GM18502 (cell line): ENCODE measurements around the gene PCGF1.
"Not testable (repeated sequence)": the region's sequence is repeated elsewhere in the genome, so short reads cannot be mapped to it uniquely, and the experiment has no call there.

Source experiments
- ATAC-seq: cut with Tn5 transposase; IDR thresholded peaks from one replicate; pipeline ENCODE4 v1.9.1; 2021; ENCODE audit warnings: mild to moderate bottlenecking; ENCODE audit not compliant: unreplicated experiment, poor library complexity

Gene PCGF1

GRCh38 chr2:74501335-74502071, 6.0 kb downstream of the PCGF1 start:
- no peak for ATAC-seq

- ATAC-seq, result no peak
These were observed 6.9 kb downstream of the PCGF1 start for GRCh38 chr2:74500578-74500946.

DNA sequence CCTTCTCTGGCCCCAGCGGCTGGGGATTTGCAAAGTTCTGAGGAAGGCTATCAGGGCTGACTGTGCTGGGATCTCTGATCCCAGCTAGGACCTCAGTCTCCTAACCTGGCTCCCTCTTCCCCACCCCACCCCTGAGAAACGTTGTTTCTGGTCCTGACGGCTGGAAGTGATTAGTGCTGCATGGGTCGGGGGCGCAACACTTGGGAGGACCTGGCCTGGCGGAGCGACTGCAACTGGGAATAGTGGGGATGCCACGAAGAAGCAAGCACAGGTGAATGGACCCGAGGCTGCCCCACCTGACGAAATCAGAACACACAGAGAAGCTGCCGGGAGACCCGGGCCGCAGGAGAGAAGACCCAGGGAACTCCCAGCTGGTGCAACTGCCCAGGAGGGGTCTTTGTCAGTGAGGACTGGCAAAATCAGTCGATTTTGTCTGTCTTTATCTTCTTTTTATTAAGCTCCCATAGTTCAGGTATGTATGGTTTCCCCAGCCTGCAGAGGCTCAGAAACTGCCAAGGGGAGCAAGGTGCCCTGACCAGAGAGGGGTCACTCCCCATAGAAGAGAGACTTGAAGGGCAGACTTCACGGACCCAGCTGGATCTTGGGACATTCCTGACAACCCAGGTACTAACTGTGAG, 7.4 kb downstream of the PCGF1 start:
- ATAC-seq, result no peak

DNA sequence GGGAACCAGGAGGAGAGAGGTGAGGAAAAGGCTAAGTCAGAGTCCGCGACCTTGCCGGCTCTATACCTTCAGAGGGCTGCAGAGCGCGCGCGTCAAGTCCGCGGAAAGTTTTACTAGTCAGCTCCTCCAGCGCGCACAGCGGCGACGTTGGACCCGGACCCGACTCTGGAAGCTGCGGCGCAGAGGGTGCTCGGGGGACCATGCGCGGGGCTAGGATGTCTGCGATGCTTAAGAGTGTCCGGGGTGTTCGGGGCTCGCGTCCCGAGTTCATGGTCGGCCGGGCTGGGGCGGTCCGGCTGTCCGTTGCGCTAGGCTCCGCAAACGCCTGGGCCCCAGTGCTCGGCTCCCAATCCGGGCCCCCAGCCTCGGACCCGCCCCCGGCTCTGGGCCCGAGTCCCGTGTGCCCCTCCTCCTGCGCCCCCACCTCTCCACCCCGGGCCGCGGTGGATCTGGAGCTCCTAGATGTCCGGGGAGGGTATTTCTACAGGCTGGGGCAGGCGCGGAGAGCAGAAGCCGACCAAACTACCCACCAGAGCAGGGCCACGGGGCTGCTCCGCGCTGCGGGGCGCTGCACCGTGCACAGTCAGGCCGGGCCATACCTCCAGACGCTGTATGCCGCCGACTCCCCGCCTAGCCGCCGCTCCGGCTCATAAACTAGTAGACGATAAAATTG, 8.1 kb downstream of the PCGF1 start, which contains the start of gene LBX2:
Gene LBX2 (minus strand): TSS at position 337 of the 673 bp plus-strand sequence. CDS start 66 bp downstream, at position 271.
- ATAC-seq, result no peak

DNA sequence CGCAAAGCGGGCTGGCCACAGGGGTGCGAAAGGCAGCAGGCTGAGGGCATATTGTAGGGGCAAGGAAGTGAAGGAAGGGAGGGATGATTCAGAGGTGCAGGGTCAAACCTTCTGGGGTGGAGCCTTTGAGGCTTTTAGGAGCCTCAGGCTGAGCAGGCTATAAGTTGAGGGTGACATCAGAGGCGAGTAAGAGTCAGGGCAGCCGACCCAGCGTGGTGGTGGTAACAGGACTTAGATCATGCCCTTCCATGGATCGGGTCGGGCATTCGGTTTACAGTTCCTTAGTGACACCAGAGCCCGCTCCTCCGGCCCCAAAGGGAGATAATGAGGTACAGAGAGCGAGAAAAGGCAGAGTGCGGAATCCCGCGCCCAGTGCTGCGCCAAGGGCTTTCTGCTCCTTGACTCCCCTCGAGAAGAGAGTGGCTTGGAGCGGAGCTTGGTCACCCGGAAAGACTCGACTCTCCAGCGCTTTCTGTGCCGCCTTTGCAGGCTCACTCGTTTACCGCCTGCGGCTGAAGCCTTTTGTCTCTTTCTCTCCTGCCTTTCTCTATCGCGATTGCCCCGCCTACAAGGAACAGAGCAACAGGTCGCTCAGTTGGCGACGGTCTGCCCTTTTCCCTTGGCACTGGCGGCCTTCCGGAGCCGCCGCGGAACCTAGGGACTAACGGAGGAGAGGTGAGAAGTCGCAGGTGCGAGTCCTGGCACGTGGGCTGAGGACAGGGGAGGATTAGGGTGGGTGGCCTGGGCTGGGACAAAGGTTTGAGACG, 8.8 kb downstream of the PCGF1 start:
- ATAC-seq, result no peak

DNA sequence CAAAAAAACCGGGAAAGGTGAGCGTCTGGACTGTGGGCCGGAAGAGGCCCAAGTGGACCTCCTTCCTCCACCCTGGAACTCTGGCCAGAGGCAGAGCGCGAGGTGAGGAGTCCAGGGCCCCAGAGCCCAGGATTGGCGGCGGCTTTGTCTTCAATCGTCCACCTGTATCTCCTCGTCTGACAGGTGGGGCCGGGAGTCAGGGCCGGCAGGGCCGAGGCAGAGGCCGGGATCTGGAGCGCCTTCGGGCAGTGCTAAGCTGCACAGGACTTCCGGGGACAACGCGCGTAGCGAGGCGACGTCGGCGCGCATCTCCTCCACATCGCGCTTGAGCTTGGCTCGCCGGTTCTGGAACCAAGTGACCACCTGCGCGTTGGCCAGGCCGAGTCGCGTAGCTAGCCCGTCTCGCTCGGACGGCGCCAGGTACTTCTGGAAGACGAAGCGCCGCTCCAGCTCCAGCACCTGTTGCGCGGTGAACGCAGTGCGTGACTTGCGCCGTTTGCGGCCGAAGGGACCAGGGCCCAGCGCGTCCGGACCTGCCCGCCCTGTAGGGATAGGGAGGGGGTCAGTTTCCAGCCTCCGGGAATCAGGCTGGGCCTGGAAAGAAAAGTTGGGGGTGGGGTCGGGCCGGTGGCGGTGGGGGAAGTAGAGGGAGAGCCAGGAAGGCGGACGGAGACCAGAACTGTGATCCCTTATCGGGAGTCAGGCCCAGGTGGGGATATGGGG, 9.6 kb downstream of the PCGF1 start:
- no peak for ATAC-seq

DNA sequence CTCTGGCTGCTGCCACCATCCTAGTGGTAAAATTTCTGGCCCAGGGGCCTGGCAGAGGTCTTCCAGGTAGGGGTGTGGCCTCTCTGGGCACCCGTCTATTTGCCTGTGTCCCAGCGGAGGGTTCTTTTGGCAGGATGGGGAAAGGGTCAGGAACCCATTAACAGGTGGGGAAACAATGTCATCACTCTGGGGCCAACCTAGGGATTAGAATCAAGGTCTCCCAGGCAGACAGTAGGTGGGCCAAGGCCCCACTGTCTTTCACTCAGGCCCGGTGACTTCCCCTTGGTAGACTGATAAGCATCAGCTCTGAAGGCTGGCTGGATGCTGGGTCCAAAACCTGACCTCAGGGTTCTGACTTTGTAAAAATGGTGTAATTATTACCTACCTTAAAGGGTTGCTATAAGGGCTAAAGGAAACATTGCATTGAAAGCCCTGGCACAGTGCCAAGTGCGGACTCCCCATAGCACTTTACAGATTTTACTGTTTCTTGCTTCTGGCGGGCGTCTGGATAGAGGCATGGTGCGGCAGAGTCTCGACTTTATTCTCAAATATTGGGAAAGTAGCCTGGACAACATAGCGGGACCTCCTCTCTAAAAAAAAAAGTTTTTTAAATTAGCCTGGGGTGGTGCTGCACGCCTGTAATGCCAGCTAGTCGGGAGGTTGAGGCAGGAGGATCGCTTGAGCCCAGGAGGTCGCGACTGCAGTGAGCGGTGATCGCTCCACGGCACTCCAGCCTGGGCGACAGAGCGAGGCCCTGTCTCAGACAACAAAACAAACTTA, 10.3 kb downstream of the PCGF1 start:
- no peak for ATAC-seq

DNA sequence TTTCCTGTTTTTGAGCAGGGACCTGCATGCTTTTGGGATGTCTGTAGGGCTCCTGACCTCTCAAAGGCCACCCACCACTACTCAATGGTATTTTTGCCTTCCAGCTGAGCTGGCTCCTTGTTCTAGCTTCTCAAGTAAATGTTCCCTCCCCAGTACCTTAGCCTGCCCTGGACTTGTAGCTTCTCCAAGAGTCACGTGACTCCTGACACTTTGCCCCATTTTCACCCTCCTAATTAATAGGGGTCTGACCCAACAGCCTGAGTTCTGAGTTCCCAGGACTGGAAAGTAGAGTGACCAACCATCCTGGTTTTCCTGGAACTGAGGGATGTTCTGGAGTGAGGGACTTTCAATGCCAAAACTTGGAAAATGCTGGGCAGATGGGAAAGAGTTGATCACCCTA, 12.1 kb downstream of the PCGF1 start:
- no peak for ATAC-seq

GRCh38 chr2:74493546-74493945, 13.9 kb downstream of the PCGF1 start:
- ATAC-seq, result no peak

DNA sequence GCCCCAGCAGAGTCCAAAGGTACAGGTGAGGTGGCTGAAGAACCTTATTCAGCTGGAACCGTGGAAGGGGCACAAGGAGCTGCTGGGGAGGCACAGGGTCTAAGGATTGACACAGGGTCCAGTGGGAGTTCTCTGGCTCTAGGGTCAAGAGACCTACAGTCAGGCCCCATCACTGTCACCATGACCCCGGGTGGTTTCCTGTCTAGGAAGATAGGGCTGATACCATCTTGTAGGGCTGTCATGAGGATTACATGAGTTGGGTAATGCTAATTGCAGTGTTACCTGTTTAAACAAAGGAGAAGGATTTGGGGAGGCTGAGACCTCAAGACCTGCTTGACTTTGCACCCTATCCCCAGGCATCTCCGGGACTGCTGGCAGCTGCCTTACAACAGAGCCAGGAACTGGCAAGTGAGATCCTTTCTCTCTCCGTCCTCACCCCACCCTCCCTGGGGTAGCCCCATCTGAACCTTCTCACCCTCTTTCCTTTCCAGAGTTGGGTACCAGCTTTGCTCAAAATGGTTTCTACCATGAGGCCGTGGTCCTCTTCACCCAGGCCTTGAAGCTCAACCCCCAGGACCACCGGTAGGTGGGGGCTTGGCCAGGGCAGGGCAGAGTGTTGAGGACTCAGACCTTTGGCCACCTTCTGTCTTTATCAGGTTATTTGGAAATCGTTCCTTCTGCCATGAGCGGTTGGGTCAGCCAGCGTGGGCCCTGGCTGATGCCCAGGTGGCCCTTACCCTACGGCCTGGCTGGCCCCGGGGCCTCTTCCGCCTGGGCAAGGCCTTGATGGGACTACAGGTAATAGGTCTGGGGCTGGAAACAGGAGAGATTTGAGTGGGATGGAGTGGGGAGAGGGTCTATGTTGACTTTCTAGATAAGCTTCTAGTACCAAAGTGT, 15.6 kb downstream of the PCGF1 start:
- ATAC-seq, result no peak

- no peak for ATAC-seq
These were observed 17.6 kb downstream of the PCGF1 start for GRCh38 chr2:74489906-74490305.

- no peak for ATAC-seq
These were observed 18.6 kb downstream of the PCGF1 start for GRCh38 chr2:74488643-74489481.

DNA sequence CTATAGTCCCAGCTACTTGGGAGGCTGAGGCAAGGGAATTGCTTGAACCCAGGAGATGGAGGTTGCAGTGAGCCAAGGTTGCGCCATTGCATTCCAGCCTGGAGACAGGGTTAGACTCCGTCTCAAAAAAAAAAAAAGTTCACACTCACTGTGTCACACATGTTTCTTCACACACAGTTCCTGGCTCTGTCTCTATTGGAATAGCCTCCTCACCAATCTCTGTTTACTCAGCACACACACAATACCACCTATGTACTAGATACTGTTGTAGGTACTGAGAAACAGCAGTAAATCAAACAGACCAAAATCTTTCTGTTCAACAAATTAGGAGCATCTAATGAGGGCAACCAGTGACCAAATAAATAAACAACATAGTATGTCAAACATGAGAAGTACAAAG, 21.4 kb downstream of the PCGF1 start:
- no peak for ATAC-seq

DNA sequence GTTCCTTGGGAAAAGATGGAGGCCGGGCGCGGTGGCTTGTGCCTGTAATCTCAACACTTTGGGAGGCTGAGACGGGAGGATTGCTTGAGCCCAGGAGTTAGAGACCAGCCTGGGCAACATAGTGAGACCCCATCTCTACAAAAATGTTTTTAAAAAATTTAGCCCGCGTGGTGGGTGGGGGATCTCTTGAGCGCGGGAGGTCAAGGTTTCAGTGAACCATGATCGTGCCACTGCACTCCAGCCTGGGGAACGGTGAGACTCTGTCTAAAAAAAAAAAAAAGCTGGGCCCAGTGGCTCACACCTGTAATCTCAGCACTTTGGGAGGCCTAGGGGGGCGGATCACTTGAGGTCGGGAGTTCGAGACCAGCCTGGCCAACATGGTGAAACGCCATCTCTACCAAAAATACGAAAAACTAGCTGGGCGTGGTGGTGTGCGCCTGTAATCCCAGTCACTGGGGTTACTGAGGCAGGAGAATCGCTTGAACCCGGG, 23.8 kb downstream of the PCGF1 start:
- ATAC-seq, result not testable (repeated sequence)

GRCh38 chr2:74482801-74483674, 24.5 kb downstream of the PCGF1 start, which contains the start of the genes CCDC142 and TTC31:
Gene CCDC142 (minus strand): TSS chr2:74482998. CDS start chr2:74482837, 161 bp downstream.
Gene TTC31 (plus strand): TSS chr2:74483081. CDS start chr2:74483096, 15 bp downstream.
- ATAC-seq, result peak; percentile 94
